SK-N-SH treated with all-trans-retinoic acid at 6 μM for 48 hours (cell line): ENCODE measurements around the gene TIMP1.

ENCODE experiments used
- ZNF565 ChIP-seq: fragments of 450-650 bp; formaldehyde crosslinking; conservative IDR thresholded peaks from 2 replicates; pipeline ENCODE4 v1.5.0; 2020; ENCODE audit warnings: low read depth, mild to moderate bottlenecking, moderate library complexity
- TF ChIP-seq, protein P1 (sequence below): fragments of 250-450 bp; sonication (Bioruptor Pico); IDR thresholded peaks from 2 replicates; pipeline ENCODE4 v1.8.0; 2020; ENCODE audit warnings: mild to moderate bottlenecking, moderate library complexity, borderline replicate concordance

DNA sequence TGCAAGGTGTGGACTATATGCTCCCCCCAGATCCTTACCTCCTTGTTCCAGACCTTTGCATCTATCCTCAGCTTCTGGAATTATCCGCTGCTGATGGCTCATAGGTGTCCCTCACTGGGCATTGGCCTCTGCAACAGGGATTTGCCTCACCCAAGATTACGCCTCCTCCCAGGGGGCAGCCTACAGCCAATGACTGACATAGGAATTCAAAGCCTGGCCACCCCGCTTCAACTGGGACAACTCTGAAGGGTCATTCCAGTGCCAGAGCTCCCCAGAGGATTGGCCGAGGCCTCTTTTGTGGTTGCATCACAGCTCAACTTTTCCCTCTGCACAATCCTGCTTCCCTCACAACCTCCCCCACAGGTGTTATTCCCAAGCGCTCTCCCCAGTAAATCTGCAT is 32.4 kb downstream of the TIMP1 start:
- TF ChIP-seq, protein P1, sequence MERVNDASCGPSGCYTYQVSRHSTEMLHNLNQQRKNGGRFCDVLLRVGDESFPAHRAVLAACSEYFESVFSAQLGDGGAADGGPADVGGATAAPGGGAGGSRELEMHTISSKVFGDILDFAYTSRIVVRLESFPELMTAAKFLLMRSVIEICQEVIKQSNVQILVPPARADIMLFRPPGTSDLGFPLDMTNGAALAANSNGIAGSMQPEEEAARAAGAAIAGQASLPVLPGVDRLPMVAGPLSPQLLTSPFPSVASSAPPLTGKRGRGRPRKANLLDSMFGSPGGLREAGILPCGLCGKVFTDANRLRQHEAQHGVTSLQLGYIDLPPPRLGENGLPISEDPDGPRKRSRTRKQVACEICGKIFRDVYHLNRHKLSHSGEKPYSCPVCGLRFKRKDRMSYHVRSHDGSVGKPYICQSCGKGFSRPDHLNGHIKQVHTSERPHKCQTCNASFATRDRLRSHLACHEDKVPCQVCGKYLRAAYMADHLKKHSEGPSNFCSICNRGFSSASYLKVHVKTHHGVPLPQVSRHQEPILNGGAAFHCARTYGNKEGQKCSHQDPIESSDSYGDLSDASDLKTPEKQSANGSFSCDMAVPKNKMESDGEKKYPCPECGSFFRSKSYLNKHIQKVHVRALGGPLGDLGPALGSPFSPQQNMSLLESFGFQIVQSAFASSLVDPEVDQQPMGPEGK (CRISPR knock-in tag) = no peak
- TF ChIP-seq ZNF565 (CRISPR knock-in tag) = no peak
